ENCODE results near the gene ANAPC15. TPM values are rescaled to one million over a fixed set of nuclear protein-coding genes. Genes with fewer than 3 reads are reported as not detected.

Gene ANAPC15
- total and polyA plus RNA-seq, 9 of the 15 experiments (the other 6 are each of a cell fraction or from before 2014, with no cell fraction given): 53.0 to 254 (median 75.7) TPM

- TF ChIP-seq, protein P1, sequence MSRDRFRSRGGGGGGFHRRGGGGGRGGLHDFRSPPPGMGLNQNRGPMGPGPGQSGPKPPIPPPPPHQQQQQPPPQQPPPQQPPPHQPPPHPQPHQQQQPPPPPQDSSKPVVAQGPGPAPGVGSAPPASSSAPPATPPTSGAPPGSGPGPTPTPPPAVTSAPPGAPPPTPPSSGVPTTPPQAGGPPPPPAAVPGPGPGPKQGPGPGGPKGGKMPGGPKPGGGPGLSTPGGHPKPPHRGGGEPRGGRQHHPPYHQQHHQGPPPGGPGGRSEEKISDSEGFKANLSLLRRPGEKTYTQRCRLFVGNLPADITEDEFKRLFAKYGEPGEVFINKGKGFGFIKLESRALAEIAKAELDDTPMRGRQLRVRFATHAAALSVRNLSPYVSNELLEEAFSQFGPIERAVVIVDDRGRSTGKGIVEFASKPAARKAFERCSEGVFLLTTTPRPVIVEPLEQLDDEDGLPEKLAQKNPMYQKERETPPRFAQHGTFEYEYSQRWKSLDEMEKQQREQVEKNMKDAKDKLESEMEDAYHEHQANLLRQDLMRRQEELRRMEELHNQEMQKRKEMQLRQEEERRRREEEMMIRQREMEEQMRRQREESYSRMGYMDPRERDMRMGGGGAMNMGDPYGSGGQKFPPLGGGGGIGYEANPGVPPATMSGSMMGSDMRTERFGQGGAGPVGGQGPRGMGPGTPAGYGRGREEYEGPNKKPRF (IDR thresholded peaks at IDR 0.05; ENCODE audit: low read depth, low read length): no peak
- TF ChIP-seq, protein P2, sequence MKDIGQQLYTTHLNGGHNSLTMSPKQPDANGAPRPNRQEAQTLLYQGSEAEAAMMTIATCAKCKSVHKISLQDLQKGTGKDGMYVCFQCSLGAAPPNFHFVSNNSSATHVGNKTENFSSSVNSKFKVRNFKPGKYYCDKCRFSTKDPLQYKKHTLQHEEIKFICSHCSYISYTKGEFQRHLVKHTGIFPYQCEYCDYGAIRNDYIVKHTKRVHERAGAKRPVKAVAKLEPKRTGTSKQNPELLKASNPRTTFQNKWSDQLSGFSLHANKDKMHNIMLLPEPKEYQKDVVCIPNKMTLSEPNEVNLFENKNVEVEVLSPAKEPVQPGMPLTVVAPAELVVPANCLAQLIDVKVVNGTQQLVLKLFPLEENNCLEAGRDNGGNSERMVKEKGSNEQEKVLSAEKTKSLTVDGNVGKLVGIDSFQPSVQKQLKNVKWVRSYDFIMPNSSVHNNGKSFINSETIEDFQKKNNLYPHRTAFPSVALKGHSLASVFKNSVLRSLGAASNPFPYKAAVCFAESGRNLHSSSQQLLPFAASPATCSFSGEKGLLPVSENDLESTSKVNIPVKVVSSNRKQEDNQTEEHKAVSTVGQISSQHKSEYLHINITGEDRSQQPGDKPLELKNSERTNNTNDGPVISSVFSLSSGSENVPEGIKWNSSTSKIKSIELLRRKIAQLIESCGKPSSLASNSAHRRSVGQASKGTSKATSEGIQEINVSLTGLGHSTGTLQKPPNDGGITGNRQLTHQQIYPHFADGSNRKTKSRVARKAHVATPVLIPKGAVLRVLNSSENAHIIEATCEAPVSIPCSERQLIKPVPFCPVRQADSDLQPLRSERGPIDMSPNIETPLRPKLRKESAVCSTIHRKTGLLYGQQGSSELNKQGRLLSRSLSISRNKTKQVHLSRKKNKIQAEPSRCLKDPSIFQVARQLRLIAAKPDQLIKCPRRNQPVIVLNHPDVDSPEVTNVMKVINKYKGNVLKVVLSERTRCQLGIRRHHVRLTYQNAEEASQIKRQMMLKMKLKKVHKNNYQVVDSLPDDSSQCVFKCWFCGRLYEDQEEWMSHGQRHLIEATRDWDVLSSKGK (CRISPR knock-in tag; IDR thresholded peaks at IDR 0.05): no peak
- TF ChIP-seq U2AF1 (optimal IDR thresholded peaks at IDR 0.05; ENCODE audit: low read depth, low read length): no peak
- no peak for TF ChIP-seq MTA1 (IDR thresholded peaks at IDR 0.05; ENCODE audit: borderline replicate concordance)
- no peak for TF ChIP-seq PRMT5 (CRISPR knock-in tag; IDR thresholded peaks at IDR 0.05)
- no peak for TF ChIP-seq PREB (CRISPR knock-in tag; IDR thresholded peaks at IDR 0.05)
- TF ChIP-seq NFIX (CRISPR knock-in tag; IDR thresholded peaks at IDR 0.05; ENCODE audit: low read depth): no peak
- no peak for TF ChIP-seq ZNF184 (CRISPR knock-in tag; IDR thresholded peaks at IDR 0.05)
- no peak for TF ChIP-seq ZNF449 (CRISPR knock-in tag; IDR thresholded peaks at IDR 0.05)
- TF ChIP-seq CXXC5 (CRISPR knock-in tag; IDR thresholded peaks at IDR 0.05): peak; percentile 79
- 0 out of 4 replicates have a peak, but pooled peaks of 1 of the 2 experiments have one; percentile 45 for TF ChIP-seq ZNF639 (CRISPR knock-in tag; conservative IDR thresholded peaks at IDR 0.05 in 1 of 2, IDR thresholded peaks at IDR 0.05 in 1 of 2)
- peak; percentile 96 for TF ChIP-seq ATF7 (IDR thresholded peaks at IDR 0.05)
- TF ChIP-seq, protein P3, sequence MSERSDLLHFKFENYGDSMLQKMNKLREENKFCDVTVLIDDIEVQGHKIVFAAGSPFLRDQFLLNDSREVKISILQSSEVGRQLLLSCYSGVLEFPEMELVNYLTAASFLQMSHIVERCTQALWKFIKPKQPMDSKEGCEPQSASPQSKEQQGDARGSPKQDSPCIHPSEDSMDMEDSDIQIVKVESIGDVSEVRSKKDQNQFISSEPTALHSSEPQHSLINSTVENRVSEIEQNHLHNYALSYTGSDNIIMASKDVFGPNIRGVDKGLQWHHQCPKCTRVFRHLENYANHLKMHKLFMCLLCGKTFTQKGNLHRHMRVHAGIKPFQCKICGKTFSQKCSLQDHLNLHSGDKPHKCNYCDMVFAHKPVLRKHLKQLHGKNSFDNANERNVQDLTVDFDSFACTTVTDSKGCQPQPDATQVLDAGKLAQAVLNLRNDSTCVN (CRISPR knock-in tag; IDR thresholded peaks at IDR 0.05): no peak
- 0 out of 2 replicates have a peak, but pooled peaks have one; percentile 48 for TF ChIP-seq ZBTB17 (CRISPR knock-in tag; IDR thresholded peaks at IDR 0.05)
Measured at GRCh38 chr11:72080326-72081183, 31.9 kb downstream of the ANAPC15 start, which contains the start of the genes LRRC51 and NUMA1 (continued).
